GM12864 (cell line): ENCODE data around the gene COL27A1.
A peak's percentile ranks its signal among the peaks of the same experiment; 100 is the strongest.

Experiments
- DNase-seq: peaks from one replicate; pipeline ENCODE4 v3.0.0-alpha.2; 2011; ENCODE audit warnings: low read depth
- H3K4me3 ChIP-seq: 2 replicates; pipeline ENCODE4 v1.5.1; 2011; ENCODE audit warnings: mild to moderate bottlenecking, low read depth, low read length, control low read depth
- TF ChIP-seq, protein P1 (sequence below): IDR thresholded peaks from 2 replicates; pipeline ENCODE4 v1.5.1; 2011; ENCODE audit warnings: low read depth, mild to moderate bottlenecking, moderate library complexity, low read length, control low read depth, inconsistent platforms; ENCODE audit errors: missing control alignments

The COL27A1 gene

DNA sequence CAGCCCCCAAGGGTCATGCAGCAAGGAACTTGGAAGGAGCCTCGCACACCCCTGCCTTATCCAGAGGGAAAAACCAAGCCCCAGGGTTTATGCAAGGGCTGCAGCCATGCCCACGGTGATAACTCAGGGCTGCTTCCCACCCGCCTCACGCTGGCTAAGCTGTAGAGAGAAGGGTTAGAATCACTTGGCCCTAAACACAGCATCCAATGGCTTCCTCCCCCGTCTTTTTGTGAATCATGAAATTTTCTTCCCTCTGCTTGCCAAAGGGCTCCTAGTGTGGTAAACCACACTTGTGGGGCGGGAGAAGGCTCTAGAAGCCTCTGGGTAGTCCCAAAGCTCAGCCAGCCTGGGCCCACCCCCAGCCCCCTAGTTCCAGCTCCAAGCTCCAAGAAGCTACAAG lies 111.6 kb downstream of the COL27A1 start:
- no peak for DNase-seq
- TF ChIP-seq, protein P1, sequence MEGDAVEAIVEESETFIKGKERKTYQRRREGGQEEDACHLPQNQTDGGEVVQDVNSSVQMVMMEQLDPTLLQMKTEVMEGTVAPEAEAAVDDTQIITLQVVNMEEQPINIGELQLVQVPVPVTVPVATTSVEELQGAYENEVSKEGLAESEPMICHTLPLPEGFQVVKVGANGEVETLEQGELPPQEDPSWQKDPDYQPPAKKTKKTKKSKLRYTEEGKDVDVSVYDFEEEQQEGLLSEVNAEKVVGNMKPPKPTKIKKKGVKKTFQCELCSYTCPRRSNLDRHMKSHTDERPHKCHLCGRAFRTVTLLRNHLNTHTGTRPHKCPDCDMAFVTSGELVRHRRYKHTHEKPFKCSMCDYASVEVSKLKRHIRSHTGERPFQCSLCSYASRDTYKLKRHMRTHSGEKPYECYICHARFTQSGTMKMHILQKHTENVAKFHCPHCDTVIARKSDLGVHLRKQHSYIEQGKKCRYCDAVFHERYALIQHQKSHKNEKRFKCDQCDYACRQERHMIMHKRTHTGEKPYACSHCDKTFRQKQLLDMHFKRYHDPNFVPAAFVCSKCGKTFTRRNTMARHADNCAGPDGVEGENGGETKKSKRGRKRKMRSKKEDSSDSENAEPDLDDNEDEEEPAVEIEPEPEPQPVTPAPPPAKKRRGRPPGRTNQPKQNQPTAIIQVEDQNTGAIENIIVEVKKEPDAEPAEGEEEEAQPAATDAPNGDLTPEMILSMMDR: no peak
- no peak overlapping the region for H3K4me3 ChIP-seq

DNA sequence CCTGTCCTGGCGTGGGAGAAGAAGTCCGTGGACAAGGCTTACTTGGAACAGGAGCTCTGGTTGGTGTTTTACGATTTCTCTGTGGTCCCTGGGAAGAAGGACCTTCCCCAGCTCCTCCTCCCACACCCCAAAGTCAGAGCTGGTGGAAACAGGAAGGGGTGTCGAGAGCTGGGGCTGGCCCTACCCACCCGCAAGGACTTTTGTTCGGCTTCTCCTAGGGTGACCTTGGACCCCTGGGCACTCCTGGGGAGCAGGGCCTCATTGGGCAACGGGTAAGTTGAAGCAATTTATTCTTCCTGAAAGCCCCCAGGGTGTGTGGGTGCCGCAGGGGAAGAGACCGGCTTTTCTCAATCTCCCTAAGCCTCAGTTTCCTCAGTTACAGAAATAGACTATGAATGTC lies 113.7 kb downstream of the COL27A1 start:
- TF ChIP-seq, protein P1: no peak
- DNase-seq: no peak
- no peak overlapping the region for H3K4me3 ChIP-seq

DNA sequence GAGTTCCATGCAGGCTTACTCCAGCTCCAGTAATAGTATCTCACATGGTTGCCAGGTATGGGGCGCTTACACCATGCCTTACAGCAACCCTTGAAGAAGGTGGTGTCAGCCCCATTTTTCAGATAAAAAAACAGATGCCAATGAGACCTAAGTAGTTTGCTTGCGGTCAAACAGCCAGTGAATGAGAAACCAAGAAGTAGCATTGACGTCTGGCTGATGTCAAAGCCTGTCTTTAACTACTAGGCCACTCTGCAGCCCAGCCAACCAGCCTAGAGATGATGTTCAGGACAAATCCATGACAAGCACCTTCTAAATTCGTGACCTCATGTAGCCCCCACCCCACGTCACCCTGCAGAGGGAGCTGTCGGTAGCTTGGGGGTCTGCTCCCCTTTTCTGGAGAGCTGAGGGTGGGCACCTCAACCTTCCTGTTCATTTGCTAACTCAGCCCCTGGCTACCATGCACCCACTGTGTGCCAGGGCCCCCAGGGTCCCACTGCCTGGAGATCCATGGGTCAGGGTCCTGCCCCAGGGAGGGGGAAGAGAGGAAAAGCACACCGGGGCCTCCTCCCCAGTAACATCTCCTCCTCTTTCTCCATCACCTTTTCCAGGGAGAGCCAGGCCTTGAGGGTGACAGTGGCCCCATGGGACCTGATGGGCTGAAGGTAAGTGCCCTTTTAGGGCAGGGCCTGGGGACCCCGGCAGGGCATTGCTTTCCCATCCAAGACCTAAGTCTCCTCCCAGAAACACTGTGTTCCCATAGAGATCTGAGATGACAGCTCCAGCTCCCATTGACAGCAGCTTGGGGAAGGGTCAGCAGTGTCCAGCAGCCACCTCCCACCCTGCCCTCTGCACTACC lies 115.0 kb downstream of the COL27A1 start:
- no peak overlapping the region for H3K4me3 ChIP-seq
- TF ChIP-seq, protein P1: no peak
- no peak for DNase-seq

DNA sequence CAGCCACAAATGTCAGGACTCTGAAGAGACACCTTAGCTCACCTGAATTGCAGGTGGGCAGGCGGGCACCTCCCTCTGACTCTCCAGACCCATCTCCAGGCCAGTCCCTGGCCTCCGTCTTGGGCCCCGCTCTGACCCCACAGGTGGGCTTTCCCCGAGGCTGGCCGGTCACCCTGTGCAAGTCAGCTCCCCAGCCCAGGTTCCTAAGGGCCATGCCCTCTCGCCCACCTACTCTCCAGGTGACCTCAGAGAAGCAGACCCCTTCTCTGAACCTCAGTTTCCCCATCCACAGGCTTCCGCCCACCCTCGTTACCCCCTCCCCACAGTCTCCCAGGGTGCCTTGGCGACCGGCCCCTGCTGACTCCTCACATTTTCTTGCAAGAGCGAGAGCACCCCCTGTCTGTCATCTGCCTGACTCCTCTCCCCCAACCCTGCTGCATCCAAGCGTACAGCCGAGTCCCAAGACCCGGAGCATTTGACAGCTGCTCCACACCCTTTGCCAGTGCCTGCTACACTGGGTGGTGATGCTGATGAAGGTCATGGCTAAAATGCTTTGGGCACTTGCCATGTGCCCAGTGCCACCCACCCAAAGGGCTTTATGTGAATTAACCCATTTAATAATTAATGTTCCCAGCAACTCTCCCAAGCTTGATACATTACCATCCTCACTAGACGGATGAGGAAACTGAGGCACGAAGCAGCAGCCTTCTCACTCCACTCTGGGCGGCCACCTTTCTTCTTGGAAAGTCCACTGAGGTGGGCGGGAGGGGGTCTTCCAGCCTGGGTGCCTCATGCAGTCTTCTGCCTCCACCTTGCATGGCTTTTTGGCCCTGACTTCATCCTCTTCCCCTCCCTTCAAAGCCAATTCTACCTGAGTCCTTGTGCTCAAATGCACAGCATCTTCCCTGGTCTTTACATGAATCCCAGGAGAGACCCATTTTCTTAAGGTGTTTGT lies 116.5 kb downstream of the COL27A1 start:
- H3K4me3 ChIP-seq: no peak overlapping the region
- TF ChIP-seq, protein P1: peak; percentile 40
- no peak for DNase-seq

DNA sequence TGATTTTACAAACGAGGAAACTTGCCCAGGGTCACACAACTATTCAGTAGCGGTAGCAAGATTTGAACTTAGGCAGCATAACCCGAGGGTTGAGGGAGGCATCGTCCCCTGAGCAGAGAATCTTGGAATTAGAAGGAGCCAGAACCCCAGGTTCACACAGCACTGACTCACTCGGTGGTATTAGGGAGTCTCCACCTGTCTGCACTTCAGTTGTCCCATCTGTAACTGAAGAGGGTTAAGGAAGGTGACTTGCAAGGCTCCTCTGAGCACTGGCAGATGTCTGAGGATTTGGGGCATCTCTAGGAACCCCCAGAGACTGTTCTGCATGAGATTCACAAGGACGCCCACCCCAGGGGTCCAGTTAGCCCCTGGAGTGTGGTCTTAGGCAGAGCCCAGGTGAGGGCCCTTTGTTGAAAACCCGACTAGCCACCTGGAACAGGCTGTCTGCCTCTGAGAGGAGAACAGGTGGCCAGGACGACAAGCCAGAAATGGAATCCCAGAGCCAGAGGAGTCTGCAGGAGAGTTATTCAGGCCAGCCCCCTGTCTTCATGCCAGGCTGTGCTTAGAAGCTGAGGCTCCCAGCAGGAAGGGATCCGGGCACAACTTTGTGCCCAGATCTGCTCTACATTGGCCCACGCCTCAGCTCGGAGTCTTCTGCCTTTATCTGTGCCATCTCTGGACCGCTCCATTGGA lies 117.5 kb downstream of the COL27A1 start:
- TF ChIP-seq, protein P1: no peak
- no peak overlapping the region for H3K4me3 ChIP-seq
- no peak for DNase-seq

DNA sequence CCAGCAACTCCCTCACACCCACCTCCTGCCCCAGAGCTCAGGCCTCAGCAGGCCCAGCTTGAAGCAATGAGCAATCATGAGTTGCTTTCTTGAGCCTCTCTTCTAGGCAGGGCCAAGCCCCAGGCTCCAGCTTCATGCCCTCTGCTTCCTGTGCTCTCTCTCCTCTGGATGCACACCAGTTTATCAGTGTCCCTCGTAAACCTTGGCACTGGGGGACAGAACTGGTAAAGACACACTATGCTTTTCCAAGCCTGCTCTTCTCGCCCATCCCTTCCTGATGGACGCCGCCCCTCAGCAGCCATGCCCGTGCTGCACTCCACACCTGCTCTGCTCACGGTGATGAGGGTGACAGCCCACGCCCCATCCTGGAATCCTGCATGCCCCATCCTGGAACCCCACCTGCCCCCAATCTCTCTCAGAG lies 118.1 kb downstream of the COL27A1 start:
- no peak for DNase-seq
- no peak overlapping the region for H3K4me3 ChIP-seq
- TF ChIP-seq, protein P1: no peak
